HG03097 (cell line): Measurements from ENCODE around the gene DNMT3B.

Experiments used
- ATAC-seq: cut with Tn5 transposase; IDR thresholded peaks from one replicate; pipeline ENCODE4 v1.9.1; 2021; ENCODE audit not compliant: unreplicated experiment, low FRiP score

The DNMT3B gene

GRCh38 chr20:32849577-32849976 lies 87.4 kb downstream of the DNMT3B start:
- ATAC-seq = no peak

GRCh38 chr20:32855387-32855786 lies 93.2 kb downstream of the DNMT3B start:
- no peak for ATAC-seq

- no peak for ATAC-seq
Observed at GRCh38 chr20:32858189-32858588, 96.0 kb downstream of the DNMT3B start.
